ENCODE data around the gene LPAR5. TPM values are rescaled to one million over a fixed set of nuclear protein-coding genes. Genes with fewer than 3 reads are reported as not detected.

The LPAR5 gene
- total RNA-seq, 1 donor from 2014 or later, result not detected

DNA sequence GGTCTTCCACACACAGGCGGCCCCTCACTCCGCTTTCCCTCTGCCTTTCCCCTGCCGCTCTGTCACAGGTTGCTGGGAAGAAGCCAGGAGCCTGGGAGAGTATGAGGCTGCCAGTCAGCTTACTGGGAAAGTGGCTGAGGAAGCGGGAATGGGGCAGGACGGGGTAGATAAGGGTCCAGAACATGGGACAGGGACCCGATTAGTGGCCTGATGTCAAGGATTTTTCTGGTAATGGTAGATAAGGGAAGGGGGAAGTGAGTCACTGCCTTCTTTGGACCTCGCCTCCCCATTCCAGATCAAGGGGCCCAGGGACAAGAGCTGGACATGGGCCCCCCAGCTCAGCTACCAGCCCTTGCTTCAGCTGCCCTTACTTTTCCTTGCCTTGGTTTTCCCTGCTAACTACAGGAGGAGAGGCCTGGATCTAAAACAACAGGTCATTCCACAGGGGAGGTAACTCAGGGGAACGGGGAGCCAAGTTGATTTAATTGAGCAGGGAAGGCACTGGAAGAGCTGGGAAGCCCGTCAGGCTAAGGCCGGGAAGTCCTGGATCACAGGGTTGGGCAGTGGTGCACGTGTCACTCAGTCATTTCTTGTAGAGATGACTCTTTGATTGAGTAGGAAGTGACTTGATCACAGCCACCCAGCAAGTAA is 3.5 kb upstream of the LPAR5 start:
- peak in 1 of 2 donors; percentile 81 for DNase-seq (ENCODE audit: low read depth in 2 of 2)

DNA sequence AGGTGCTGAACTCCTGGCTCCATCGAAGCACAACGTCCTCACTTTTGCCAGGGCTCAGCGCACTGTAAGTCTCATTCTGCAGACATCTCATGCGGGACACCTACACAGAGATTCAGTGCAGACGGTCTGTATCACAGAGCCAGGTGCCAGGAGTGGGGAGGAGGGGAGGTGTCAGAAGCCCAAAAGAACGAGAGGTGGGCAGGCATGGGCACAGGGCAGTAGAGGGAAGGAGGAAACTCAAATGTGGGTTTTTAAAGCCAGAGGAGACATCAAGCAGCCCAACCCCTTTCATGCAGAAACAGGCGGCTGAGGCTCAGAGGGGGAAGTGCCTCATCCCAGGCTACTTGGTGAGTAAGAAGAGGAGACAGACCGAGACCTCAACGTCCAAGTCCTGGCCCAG is 2.5 kb upstream of the LPAR5 start:
- no peak for DNase-seq (ENCODE audit: low read depth in 2 of 2)

DNA sequence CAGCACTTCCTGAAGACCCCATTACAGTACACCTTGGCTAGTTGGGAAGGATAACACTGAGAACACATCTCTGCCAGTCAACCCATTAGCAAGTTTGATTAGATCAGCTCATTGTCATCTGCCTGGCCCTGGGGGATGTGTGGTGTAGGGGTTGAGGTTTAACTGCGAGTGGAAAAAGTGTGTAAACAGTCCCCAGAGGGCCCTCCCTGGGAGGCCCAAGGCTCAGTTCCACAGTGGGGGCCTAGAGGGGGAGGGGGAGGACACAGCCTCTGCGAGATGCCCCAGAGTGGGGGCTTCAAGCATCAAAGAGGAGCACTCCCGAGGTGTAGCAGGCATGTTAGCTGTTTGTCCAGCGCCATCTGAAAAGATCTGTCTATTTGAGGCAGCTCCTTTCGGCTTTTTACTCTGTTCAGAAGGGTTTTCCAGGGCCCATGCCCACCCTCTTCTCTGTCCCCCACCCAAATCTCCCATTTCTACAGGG is 344 bp downstream of the LPAR5 start:
- no peak for DNase-seq (ENCODE audit: low read depth in 2 of 2)

DNA sequence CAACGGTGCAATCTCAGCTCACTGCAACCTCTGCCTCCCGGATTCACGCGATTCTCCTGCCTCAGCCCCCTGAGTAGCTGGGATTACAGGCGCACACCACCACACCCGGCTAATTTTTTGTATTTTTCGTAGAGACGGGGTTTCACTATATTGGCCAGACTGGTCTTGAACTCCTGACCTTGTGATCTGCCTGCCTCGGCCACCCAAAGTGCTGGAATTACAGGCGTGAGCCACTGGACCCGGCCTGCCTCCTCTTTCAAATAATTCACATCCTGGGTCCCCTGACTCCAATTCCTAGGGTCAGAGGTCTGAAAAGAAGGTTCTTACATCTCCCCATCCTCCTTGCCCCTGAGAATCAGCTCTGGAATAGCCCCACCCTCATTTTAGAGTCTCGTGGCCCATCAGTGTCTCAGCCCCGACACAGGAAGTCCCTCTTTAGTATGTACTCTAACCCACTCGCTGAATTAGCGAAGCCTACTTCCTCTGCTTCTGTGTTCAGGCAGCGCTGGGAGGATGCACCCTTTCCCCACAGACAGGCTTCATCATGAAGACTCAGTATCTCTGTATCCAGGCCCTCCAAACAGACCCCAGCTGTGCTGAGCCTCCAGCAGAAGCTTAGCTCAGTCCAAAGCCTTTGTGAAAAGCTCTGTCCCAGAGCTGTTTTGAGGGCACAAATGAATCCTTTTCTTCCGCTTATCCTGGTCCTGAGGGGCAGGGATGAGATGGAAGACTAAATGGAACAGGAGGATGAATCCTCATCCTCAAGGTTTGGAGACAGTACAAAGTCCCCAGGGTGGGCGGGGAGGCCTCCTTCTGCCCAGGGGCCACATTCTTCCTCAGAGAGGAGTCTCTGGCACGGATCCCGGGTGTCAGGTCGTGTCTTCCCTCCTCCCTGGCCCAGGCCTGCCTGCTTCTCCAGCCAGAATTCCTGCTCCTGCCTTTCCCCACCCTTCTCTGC is 3.5 kb downstream of the LPAR5 start:
- no peak for DNase-seq (ENCODE audit: low read depth in 2 of 2)

GRCh38 chr12:6631549-6631961 is 4.2 kb downstream of the LPAR5 start:
- DNase-seq (ENCODE audit: low read depth in 2 of 2), result no peak

GRCh38 chr12:6630736-6631135 is 5.0 kb downstream of the LPAR5 start:
- no peak for DNase-seq (ENCODE audit: low read depth in 2 of 2)

GRCh38 chr12:6627616-6628015 is 8.1 kb downstream of the LPAR5 start:
- no peak for DNase-seq (ENCODE audit: low read depth in 2 of 2)

GRCh38 chr12:6626654-6627283 is 9.0 kb downstream of the LPAR5 start:
- no peak for DNase-seq (ENCODE audit: low read depth in 2 of 2)

DNA sequence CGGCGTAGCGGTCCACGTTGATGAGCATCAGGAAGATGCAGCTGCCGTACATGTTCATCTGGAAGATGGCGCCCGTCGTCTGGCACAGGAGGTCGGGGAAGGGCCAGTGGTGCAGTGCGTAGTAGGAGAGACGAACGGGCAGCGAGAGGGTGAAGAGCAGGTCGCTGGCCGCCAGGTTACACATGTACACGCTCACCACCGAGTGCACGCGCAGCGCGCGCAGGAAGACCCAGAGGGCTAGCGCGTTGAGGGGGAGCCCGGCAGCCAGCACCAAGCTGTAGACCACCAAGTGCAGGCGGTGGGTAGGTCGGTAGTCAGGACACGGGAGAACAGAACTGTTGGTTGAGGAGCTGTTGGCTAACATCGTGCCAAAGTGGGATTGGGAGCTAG is 14.9 kb downstream of the LPAR5 start:
- no peak for DNase-seq (ENCODE audit: low read depth in 2 of 2)

- DNase-seq (ENCODE audit: low read depth in 2 of 2), result peak; percentile 39 to 78
Observed at GRCh38 chr12:6620137-6620884, 15.4 kb downstream of the LPAR5 start.

GRCh38 chr12:6618483-6619225 is 17.1 kb downstream of the LPAR5 start:
- DNase-seq (ENCODE audit: low read depth in 2 of 2), result no peak

GRCh38 chr12:6615802-6616201 is 20.0 kb downstream of the LPAR5 start:
- DNase-seq (ENCODE audit: low read depth in 2 of 2), result no peak

- DNase-seq (ENCODE audit: low read depth in 2 of 2), result no peak
Observed at GRCh38 chr12:6614513-6615172, 21.1 kb downstream of the LPAR5 start.

GRCh38 chr12:6613776-6614512 is 21.8 kb downstream of the LPAR5 start:
- peak; percentile 74 to 83 for DNase-seq (ENCODE audit: low read depth in 2 of 2)

- peak in 1 of 2 donors; percentile 37 for DNase-seq (ENCODE audit: low read depth in 2 of 2)
Observed at GRCh38 chr12:6613015-6613775, 22.6 kb downstream of the LPAR5 start.

DNA sequence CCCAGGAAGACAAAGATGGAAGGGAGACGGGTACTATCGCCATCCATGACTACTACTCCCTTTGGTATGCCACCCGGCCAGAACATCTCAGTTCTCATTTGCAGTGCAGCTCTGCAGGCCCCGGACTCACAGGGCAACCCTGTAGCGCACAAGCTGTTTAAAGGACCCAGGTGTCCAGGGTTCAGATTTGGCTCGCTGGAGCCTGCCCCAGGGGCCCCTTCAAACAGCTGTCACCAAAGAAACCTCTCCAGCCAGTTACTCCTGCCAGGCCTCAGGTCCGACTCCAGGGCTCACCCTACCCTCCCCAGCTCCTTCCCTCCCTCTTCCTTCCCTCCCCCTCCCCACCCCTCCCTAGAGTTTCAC is 23.1 kb downstream of the LPAR5 start:
- DNase-seq (ENCODE audit: low read depth in 2 of 2), result no peak

DNA sequence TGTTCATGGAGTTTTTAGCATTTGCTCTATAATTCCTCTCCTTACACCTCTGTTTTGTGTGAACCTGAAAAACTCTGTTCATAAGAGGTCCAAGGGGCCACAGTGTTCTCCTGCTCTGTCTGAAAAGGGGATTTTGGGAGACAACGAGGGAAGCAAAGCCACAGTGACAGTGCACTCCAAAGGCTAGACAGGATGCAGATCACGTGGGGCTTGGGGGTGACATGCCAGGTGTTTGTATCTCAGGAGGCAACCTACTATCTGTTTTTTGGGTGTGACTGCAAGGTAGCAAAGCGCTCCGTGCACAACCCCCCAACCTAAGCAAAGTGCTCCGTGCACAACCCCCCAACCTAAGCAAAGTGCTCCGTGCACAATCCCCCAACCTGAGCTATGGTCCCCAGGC is 23.5 kb downstream of the LPAR5 start:
- no peak for DNase-seq (ENCODE audit: low read depth in 2 of 2)

GRCh38 chr12:6608592-6609281 is 27.0 kb downstream of the LPAR5 start:
- no peak for DNase-seq (ENCODE audit: low read depth in 2 of 2)
